Smooth muscle cell (in vitro differentiated cells): ENCODE measurements around the gene SIGLEC15. TPM values are rescaled to one million over a fixed set of nuclear protein-coding genes. Genes with fewer than 3 reads are reported as not detected.

Source experiments
- DNase-seq: peaks from one replicate; lab custom pipeline; 2025; ENCODE audit not compliant: unreplicated experiment; lab: John Stamatoyannopoulos, UW
- H2AFZ ChIP-seq: fragments of 200-600 bp; sonication (generic); 2 replicates; pipeline ENCODE4 v1.6.0; 2016; ENCODE audit warnings: antibody characterized with exemption, low read depth, mild to moderate bottlenecking
- H3F3A ChIP-seq: fragments of 200-600 bp; sonication (generic); 2 replicates; pipeline ENCODE4 v1.6.0; 2017; ENCODE audit warnings: antibody characterized with exemption, low read depth
- H3K27ac ChIP-seq: fragments of 200-600 bp; sonication (generic); 2 replicates; pipeline ENCODE4 v1.5.1; 2016; ENCODE audit warnings: low read depth, mild to moderate bottlenecking
- H3K27me3 ChIP-seq: fragments of 200-600 bp; sonication (generic); 2 replicates; pipeline ENCODE4 v1.6.1; 2016; ENCODE audit warnings: low read depth, mild to moderate bottlenecking
- H3K36me3 ChIP-seq: fragments of 200-600 bp; sonication (generic); 2 replicates; pipeline ENCODE4 v1.5.1; 2016; ENCODE audit warnings: low read depth
- H3K4me1 ChIP-seq: fragments of 200-600 bp; sonication (generic); 2 replicates; pipeline ENCODE4 v1.5.1; 2016; ENCODE audit warnings: low read depth
- H3K4me2 ChIP-seq: fragments of 200-600 bp; sonication (generic); 2 replicates; pipeline ENCODE4 v1.6.0; 2016; ENCODE audit warnings: mild to moderate bottlenecking
- H3K4me3 ChIP-seq: fragments of 200-600 bp; sonication (generic); 2 replicates; pipeline ENCODE4 v1.5.1; 2016; ENCODE audit warnings: mild to moderate bottlenecking
- H3K79me2 ChIP-seq: fragments of 200-600 bp; sonication (generic); 2 replicates; pipeline ENCODE4 v1.6.0; 2016; ENCODE audit warnings: low read depth, mild to moderate bottlenecking
- H3K9ac ChIP-seq: fragments of 200-600 bp; sonication (generic); 2 replicates; pipeline ENCODE4 v1.6.0; 2016; ENCODE audit warnings: low read depth
- H3K9me3 ChIP-seq: fragments of 200-600 bp; sonication (generic); replicated peaks from 2 replicates; pipeline ENCODE4 v1.5.1; 2016; ENCODE audit warnings: low read depth
- H4K20me1 ChIP-seq: fragments of 200-600 bp; sonication (generic); 2 replicates; pipeline ENCODE4 v1.6.0; 2016; ENCODE audit warnings: low read depth
- CTCF ChIP-seq: fragments of 200-600 bp; sonication (generic); IDR thresholded peaks from 2 replicates; pipeline ENCODE4 v1.5.1; 2017; ENCODE audit warnings: borderline replicate concordance, mild to moderate bottlenecking, antibody characterized with exemption; ENCODE audit not compliant: insufficient read depth, poor library complexity, severe bottlenecking
- WGBS: methylation state at CpG from one replicate; pipeline ENCODE4 v1.1.7; 2016; ENCODE audit warnings: low lambda C conversion rate; 5-methylcytosine and 5-hydroxymethylcytosine counted together
- polyA plus RNA-seq: library from polyadenylated mRNA; unstranded; fragments of >200 nt; fragmentation: Nextera tagmentation; extraction: Ambion mirVana; gene quantifications from 2 replicates; pipeline ENCODE4 v1.2.1, GENCODE V29; 2016
- total RNA-seq: library from RNA; depleted of rRNA; stranded (reverse); fragments of >200 nt; gene quantifications from 2 replicates; pipeline ENCODE4 v1.2.3, GENCODE V29; 2014

SIGLEC15 gene
- total and polyA plus RNA-seq, 2 experiments from 2014 or later: 0.58 to 1.4 TPM

DNA sequence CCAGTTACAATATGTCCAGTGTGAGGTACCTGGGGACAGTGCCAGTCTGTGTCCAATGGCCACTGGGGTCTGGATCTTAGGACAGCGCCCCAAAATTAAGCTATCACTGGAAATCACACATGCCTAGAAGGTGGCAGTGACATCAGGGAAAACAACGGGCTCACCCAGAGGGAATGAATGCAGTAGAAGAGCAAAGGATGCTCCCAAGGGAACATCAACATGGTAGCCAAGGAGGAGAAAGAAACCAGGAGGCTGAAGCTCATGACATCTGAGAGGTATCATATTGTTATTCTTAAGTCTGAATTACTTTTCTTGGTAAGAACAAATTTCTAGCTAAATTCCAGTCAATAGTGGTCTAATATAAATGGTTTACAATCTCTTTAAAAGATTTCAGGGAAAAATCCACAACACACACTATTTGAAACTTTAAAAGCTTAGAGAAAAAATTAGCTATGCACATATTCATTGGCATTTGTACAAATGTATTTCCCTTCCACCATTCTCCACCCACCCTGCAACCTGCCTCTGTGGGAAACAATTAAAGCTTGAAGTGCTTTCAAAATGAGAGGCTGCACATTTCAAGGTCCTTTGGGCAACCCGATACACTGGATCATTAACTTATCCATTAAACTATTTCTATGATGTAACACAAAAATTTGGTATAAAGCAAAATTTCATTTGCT is 55.5 kb downstream of the SIGLEC15 start:
- WGBS: 93% methylated on average over 3 of the region's 3 CpGs

DNA sequence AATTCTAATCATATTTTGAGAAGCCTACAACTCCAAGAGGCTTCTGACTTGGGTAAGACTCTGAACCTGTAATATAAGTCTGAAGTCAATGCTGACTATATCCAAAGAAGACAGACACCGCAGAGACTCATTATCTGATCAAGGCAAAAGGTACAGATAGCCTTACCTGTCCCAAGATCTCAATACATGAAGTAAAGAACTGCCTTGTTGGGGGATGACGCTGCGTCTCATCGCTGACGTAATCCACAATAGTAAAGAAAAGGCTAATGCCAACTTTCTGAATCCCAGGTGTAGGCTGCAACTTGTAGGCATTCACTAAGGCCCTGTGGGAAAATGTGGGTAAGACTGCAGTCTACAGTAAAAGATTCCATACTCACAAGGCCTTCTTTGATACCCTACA is 62.1 kb downstream of the SIGLEC15 start:
- H3K4me1 ChIP-seq: no peaks in the 10 kb centered on the region
- WGBS: 95% methylated on average over 5 of the region's 5 CpGs
- H3K79me2 ChIP-seq: no peaks in the 10 kb centered on the region
- no peak overlapping the region for H3K9ac ChIP-seq
- DNase-seq: no peak
- no peak overlapping the region for H2AFZ ChIP-seq
- no peaks in the 10 kb centered on the region for H3F3A ChIP-seq
- no peaks in the 10 kb centered on the region for H3K9me3 ChIP-seq
- H3K27ac ChIP-seq: no peak overlapping the region
- no peak for TF ChIP-seq CTCF
- H4K20me1 ChIP-seq: no peaks in the 10 kb centered on the region
- H3K4me3 ChIP-seq: no peak overlapping the region
- no peaks in the 10 kb centered on the region for H3K36me3 ChIP-seq
- H3K27me3 ChIP-seq: no peaks in the 10 kb centered on the region
- no peak overlapping the region for H3K4me2 ChIP-seq

More for the DNA sequence above, 55.5 kb downstream of the SIGLEC15 start:
- H3K79me2 ChIP-seq: no peaks in the 10 kb centered on the region
- no peak overlapping the region for H3K9ac ChIP-seq
- no peaks in the 10 kb centered on the region for H3K4me1 ChIP-seq
- H4K20me1 ChIP-seq: no peaks in the 10 kb centered on the region
- no peaks in the 10 kb centered on the region for H3K9me3 ChIP-seq
- TF ChIP-seq CTCF: no peak
- H2AFZ ChIP-seq: no peak overlapping the region
- no peaks in the 10 kb centered on the region for H3F3A ChIP-seq
- H3K27me3 ChIP-seq: no peaks in the 10 kb centered on the region
- no peak overlapping the region for H3K4me3 ChIP-seq
- H3K36me3 ChIP-seq: peaks cover 5% of the 10 kb centered on the region
- no peak overlapping the region for H3K4me2 ChIP-seq
- DNase-seq: no peak
- no peak overlapping the region for H3K27ac ChIP-seq

DNA sequence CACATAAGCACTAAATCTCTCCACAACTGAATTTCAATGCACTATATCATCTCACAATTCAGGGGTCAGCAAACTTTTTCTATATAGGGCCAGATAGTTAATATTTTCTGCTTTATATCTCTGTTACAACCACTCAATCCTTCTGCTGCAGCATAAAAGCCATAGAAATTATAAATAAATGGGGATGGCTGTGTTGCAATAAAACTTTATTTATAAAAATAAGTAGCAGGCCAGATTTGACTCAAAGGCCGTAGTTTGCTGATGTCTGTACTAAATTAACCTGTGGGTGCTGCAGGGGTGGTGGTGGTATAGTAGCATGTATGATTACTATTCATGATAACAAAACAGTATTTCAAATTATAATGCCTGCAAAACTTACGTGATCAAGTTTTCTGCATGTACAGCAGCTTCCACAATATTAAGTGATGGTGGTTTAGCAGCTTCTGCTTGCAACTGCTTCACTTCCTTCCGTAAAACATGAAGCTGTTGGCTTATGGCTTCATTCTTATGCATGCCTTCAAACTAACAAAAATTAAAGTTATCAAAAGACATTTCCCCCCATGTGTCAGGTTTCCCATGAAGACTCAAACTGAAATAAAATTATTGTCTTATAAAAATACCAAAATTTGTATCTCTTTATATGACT is 64.1 kb downstream of the SIGLEC15 start:
- Histone ChIP-seq H4K20me1 (no peaks in the 10 kb centered on the region), H3K9me3 (no peaks in the 10 kb centered on the region), H3K27me3 (no peaks in the 10 kb centered on the region), H2AFZ (no peak overlapping the region), H3K27ac (no peak overlapping the region), H3K4me1 (no peaks in the 10 kb centered on the region), H3F3A (no peaks in the 10 kb centered on the region), H3K79me2 (no peaks in the 10 kb centered on the region), H3K36me3 (no peaks in the 10 kb centered on the region), H3K4me2 (no peak overlapping the region), H3K9ac (no peak overlapping the region), H3K4me3 (no peak overlapping the region)
- no peak for DNase-seq
- 98% methylated on average over 3 of the region's 3 CpGs for WGBS
- no peak for TF ChIP-seq CTCF
